ENCODE measurements around the gene SVEP1.

DNA sequence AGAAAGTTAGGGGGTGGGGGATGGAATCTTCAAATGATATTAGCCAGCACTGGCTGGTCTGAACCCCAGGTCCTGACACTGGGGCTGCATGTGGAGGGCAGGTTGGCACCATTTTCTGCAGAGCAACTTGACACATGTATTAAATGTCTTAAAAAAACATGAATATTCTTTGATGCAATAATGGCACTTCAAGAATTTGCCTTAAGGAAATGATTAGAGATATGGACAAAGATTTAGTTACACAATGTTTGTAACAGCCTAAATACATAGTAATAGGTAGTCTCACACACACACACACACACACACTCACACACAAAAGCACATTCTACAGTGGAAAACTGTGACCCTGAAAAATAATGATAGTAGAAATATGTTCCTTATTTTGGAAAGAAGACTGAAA, 3.6 kb downstream of the SVEP1 start:
- TF ChIP-seq CTCF (IDR thresholded peaks at IDR 0.05) (no peak), EZH2phosphoT487 (IDR thresholded peaks at IDR 0.05) (no peak)

Data from neural progenitor cell (in vitro differentiated cells).